HUES64 (cell line): ENCODE data around the gene MAP3K5.
"Not testable (repeated sequence)": the region's sequence is repeated elsewhere in the genome, so short reads cannot be mapped to it uniquely, and the experiment has no call there.

ENCODE experiments used
- H3K27ac ChIP-seq: 2 replicates; pipeline ENCODE4 v1.7.0; 2013; ENCODE audit warnings: low read depth, low read length, inconsistent platforms
- H3K27me3 ChIP-seq: 2 replicates; pipeline ENCODE4 v1.6.1; 2013; ENCODE audit warnings: mild to moderate bottlenecking, low read length; ENCODE audit not compliant: insufficient read depth
- H3K36me3 ChIP-seq: 2 replicates; pipeline ENCODE4 v1.6.1; 2013; ENCODE audit warnings: mild to moderate bottlenecking, low read length; ENCODE audit not compliant: insufficient read depth
- H3K4me1 ChIP-seq: 2 replicates; pipeline ENCODE4 v1.6.1; 2013; ENCODE audit warnings: mild to moderate bottlenecking, low read length, moderate library complexity; ENCODE audit not compliant: insufficient read depth
- H3K4me3 ChIP-seq: 2 replicates; pipeline ENCODE4 v1.5.1; 2013; ENCODE audit warnings: mild to moderate bottlenecking, low read length, moderate library complexity
- H3K9ac ChIP-seq: 2 replicates; pipeline ENCODE4 v1.6.1; 2013; ENCODE audit warnings: mild to moderate bottlenecking, low read depth, low read length
- H3K9me3 ChIP-seq: 2 replicates; pipeline ENCODE4 v1.6.1; 2013; ENCODE audit warnings: low read depth, low read length; ENCODE audit not compliant: insufficient read depth
- WGBS: fragments of 150-250, 120-280 bp; methylation state at CpG from one replicate; pipeline ENCODE4 v1.1.7; 2013; ENCODE audit warnings: missing lambda C conversion rate; 5-methylcytosine and 5-hydroxymethylcytosine counted together

The MAP3K5 gene

GRCh38 chr6:136695412-136695811 lies 96.9 kb downstream of the MAP3K5 start:
- Histone ChIP-seq H3K9ac (no peak overlapping the region), H3K9me3 (no peaks in the 10 kb centered on the region), H3K4me3 (no peak overlapping the region), H3K27ac (no peak overlapping the region), H3K4me1 (no peaks in the 10 kb centered on the region), H3K36me3 (no peaks in the 10 kb centered on the region), H3K27me3 (no peaks in the 10 kb centered on the region)
- 67% methylated on average over 1 of the region's 2 CpGs for WGBS

DNA sequence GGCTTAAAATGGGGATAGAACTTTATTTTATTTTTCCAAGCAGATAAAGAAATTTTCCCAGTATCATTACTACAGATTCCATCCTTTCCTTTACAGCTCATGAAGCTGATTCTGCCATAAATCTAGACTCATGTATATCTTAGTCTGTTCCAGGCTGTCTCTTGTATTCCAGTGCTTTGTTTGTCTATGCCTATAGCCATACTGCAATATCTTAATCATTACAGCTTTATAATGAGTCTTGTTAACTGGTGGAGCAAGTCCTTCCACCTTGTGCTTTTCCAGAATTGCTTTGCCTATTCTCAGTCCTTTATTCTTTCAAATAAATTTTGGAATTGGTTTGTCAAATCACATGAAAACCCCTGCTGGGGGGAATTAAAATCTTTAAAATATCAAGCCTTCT lies 99.2 kb downstream of the MAP3K5 start:
- Histone ChIP-seq H3K4me1 (no peaks in the 10 kb centered on the region), H3K9me3 (no peaks in the 10 kb centered on the region), H3K9ac (no peak overlapping the region), H3K27me3 (no peaks in the 10 kb centered on the region), H3K4me3 (no peak overlapping the region), H3K27ac (no peak overlapping the region), H3K36me3 (no peaks in the 10 kb centered on the region)

GRCh38 chr6:136687894-136688293 lies 104.4 kb downstream of the MAP3K5 start:
- not testable (repeated sequence) for H3K27ac ChIP-seq, H3K4me1 ChIP-seq, H3K9ac ChIP-seq, H3K4me3 ChIP-seq, H3K9me3 ChIP-seq, H3K27me3 ChIP-seq, H3K36me3 ChIP-seq
- 100% methylated on average over 1 of the region's 1 CpG for WGBS

DNA sequence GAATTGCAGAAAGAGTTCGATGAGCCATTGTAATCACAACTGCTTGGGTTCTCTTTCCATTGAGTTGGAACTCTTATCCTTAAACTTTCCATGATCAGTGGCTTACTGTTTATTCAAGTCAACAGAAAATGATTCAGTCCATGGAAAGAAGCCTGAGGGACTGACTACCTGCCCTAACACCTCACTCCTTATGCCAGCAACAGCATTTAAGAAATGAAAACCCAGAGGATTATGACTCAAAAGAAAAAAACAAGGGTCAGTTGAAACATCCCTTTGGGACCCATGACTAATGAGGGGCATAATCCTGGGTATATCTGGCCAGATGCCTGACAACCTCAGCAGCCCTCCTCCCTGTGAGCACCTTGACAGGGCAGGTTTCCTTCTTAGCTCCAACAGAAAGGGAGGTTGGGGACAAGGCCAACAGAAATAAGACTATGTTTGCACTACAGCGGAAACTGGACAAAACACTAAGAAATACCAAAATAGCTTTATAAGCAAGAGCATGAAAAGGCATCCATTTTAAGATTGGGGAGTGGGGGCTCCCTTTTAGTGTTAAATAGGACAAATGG lies 106.7 kb downstream of the MAP3K5 start:
- H3K36me3 ChIP-seq, result no peaks in the 10 kb centered on the region
- no peak overlapping the region for H3K9ac ChIP-seq
- 97% methylated on average over 2 of the region's 2 CpGs for WGBS
- H3K27ac ChIP-seq, result no peak overlapping the region
- H3K9me3 ChIP-seq, result no peaks in the 10 kb centered on the region
- no peak overlapping the region for H3K4me3 ChIP-seq
- no peaks in the 10 kb centered on the region for H3K4me1 ChIP-seq
- H3K27me3 ChIP-seq, result no peaks in the 10 kb centered on the region

GRCh38 chr6:136684466-136684865 lies 107.8 kb downstream of the MAP3K5 start:
- WGBS, result 100% methylated on average over 1 of the region's 1 CpG
- Histone ChIP-seq H3K9ac (no peak overlapping the region), H3K4me1 (no peaks in the 10 kb centered on the region), H3K27ac (no peak overlapping the region), H3K27me3 (no peaks in the 10 kb centered on the region), H3K4me3 (no peak overlapping the region), H3K9me3 (no peaks in the 10 kb centered on the region), H3K36me3 (no peaks in the 10 kb centered on the region)

DNA sequence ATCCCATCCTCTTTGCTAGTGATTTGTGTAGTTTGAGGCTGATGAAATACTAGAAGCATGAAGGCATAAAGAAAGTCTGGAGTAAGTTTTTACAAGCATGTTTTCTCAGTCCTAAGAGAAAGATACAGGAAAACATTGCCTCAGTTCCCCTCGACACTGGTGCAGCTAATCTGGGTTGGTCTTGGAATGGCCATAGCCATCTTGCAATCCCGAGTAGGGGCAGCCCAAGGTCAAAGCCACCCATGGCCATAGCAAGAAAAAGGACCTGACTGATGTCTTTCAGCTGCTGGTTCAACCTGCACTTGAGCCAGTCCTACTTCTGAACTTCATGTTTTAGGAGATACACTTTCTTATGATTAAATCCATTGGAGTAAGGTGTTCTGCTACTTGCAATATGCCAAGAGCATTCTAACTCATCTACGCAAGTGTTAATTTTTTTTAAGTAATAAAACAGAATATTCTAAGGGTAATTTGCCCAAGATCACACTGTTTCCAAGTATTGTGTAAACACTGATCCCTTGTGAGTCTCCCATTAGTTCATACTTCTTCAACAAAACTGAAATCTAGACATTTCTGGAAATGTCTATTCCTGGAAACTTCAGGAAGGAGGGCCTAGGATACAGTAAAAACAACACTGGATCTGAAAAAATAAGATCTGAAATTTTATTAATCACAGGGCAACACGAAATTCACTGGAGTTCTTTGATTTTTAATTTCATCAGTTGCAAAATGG lies 108.9 kb downstream of the MAP3K5 start:
- Histone ChIP-seq H3K27ac (no peak overlapping the region), H3K9ac (no peak overlapping the region), H3K36me3 (no peaks in the 10 kb centered on the region), H3K4me1 (no peaks in the 10 kb centered on the region), H3K9me3 (no peaks in the 10 kb centered on the region), H3K27me3 (no peaks in the 10 kb centered on the region), H3K4me3 (no peak overlapping the region)
- 91% methylated on average over 3 of the region's 4 CpGs for WGBS

GRCh38 chr6:136682292-136682691 lies 110.0 kb downstream of the MAP3K5 start:
- 98% methylated on average over 2 of the region's 3 CpGs for WGBS
- H3K27ac ChIP-seq, result no peak overlapping the region
- no peaks in the 10 kb centered on the region for H3K9me3 ChIP-seq
- H3K27me3 ChIP-seq, result no peaks in the 10 kb centered on the region
- no peak overlapping the region for H3K4me3 ChIP-seq
- H3K9ac ChIP-seq, result no peak overlapping the region
- no peaks in the 10 kb centered on the region for H3K36me3 ChIP-seq
- H3K4me1 ChIP-seq, result no peaks in the 10 kb centered on the region

GRCh38 chr6:136677822-136678221 lies 114.5 kb downstream of the MAP3K5 start:
- Histone ChIP-seq H3K9ac (no peak overlapping the region), H3K27me3 (no peaks in the 10 kb centered on the region), H3K36me3 (no peaks in the 10 kb centered on the region), H3K9me3 (no peaks in the 10 kb centered on the region), H3K27ac (no peak overlapping the region), H3K4me3 (no peak overlapping the region), H3K4me1 (no peaks in the 10 kb centered on the region)

- no peaks in the 10 kb centered on the region for H3K27me3 ChIP-seq
- no peaks in the 10 kb centered on the region for H3K4me1 ChIP-seq
- H3K9me3 ChIP-seq, result no peaks in the 10 kb centered on the region
- H3K36me3 ChIP-seq, result no peaks in the 10 kb centered on the region
- WGBS, result 90% methylated on average over 4 of the region's 4 CpGs
- H3K9ac ChIP-seq, result no peak overlapping the region
- no peak overlapping the region for H3K27ac ChIP-seq
- no peak overlapping the region for H3K4me3 ChIP-seq
Observed at GRCh38 chr6:136677344-136677743, 114.9 kb downstream of the MAP3K5 start.

DNA sequence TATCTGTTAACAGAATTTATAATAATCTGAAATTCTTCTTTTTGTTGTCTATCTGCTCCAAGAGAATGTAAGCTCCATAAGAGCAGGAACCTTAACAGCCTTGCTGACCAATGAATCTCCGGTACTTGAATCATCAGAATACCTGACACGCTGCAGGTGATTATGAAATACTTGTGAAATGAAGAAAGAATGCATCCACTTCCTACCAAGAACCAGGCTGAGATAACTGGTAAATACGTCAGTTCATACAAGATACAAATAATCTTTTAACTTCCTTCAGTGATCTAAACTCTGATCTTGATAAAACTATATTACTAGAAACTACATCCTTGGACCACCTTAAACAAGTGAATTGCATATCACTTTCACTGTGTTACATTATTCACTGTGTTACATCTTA lies 116.2 kb downstream of the MAP3K5 start:
- Histone ChIP-seq H3K27ac (no peak overlapping the region), H3K4me3 (no peak overlapping the region), H3K9me3 (no peaks in the 10 kb centered on the region), H3K36me3 (no peaks in the 10 kb centered on the region), H3K4me1 (no peaks in the 10 kb centered on the region), H3K27me3 (no peaks in the 10 kb centered on the region), H3K9ac (no peak overlapping the region)
- 99% methylated on average over 3 of the region's 3 CpGs for WGBS

DNA sequence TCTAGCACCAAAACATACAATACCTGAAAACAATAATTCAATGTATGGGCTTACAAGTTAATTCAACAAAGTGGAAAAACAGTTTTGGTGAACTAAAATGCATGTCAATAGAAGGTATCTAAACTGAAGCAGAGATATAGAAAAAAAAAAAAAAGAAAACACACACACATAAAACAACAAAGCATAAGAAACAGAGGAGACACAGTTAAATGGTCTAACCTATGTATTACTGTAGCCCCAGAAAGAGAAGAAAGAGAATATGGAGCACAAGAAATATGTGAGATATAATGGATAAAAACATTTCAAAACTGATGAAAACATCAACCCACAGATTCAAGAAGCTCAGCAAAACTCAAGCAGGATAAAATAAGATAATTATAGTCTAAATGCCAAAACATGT lies 118.7 kb downstream of the MAP3K5 start:
- Histone ChIP-seq H3K36me3 (no peaks in the 10 kb centered on the region), H3K9me3 (no peaks in the 10 kb centered on the region), H3K9ac (no peak overlapping the region), H3K27ac (no peak overlapping the region), H3K4me3 (no peak overlapping the region), H3K4me1 (no peaks in the 10 kb centered on the region), H3K27me3 (no peaks in the 10 kb centered on the region)

- no peak overlapping the region for H3K9ac ChIP-seq
- WGBS, result 95% methylated on average over 3 of the region's 4 CpGs
- H3K4me3 ChIP-seq, result no peak overlapping the region
- H3K27me3 ChIP-seq, result no peaks in the 10 kb centered on the region
- no peaks in the 10 kb centered on the region for H3K36me3 ChIP-seq
- H3K9me3 ChIP-seq, result no peaks in the 10 kb centered on the region
- H3K27ac ChIP-seq, result no peak overlapping the region
- H3K4me1 ChIP-seq, result no peaks in the 10 kb centered on the region
Observed at GRCh38 chr6:136672144-136672543, 120.1 kb downstream of the MAP3K5 start.
